Hypothalamus (tissue), 51 donors: ENCODE measurements around the gene CRYZL1.

Source experiments
- DNase-seq, 51 donors: peaks; one replicate each; lab custom pipeline; 2025; lab: John Stamatoyannopoulos, UW

Gene CRYZL1

GRCh38 chr21:33542640-33543504, 98.7 kb downstream of the CRYZL1 start, which contains the start of gene SON:
TSS of gene SON (plus strand) at chr21:33543038. CDS start at chr21:33543093, 55 bp downstream.
- peak; percentile 77 to 100 (median 98) for DNase-seq

- DNase-seq, result peak; percentile 24 to 90 (median 70)
Observed at GRCh38 chr21:33541756-33542639, 99.5 kb downstream of the CRYZL1 start, which contains the start of gene GART. TSS of gene GART (minus strand) at chr21:33542117. CDS start at chr21:33539315, 2,802 bp downstream.

DNA sequence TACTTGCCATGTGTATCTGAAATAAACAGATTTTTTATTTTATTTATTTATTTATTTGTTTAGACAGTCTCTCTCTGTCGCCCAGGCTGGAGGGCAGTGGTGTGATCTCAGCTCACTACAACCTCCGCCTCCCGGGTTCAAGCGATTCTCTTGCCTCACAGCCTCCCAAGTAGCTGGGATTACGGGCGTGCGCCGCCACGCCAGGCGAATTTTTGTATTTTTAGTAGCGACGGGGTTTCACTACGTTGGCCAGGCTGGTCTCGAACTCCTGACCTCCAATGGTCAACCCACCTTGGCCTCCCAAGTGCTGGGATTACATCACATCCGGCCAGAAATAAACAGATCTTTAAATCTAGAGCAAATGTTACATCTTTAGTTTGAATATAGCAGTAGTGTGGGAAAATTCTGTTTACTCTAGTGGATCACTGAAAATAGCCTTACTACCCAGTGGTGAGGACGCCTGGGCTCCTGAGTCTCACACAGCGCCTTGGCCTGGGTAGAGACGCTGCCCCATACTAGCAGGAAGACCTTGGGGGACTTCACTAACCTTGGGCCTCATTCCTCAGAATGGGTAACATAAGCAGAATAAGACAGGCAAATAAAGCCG, 100.3 kb downstream of the CRYZL1 start:
- DNase-seq, result peak in 2 of 51 donors; percentile 1 to 2

DNA sequence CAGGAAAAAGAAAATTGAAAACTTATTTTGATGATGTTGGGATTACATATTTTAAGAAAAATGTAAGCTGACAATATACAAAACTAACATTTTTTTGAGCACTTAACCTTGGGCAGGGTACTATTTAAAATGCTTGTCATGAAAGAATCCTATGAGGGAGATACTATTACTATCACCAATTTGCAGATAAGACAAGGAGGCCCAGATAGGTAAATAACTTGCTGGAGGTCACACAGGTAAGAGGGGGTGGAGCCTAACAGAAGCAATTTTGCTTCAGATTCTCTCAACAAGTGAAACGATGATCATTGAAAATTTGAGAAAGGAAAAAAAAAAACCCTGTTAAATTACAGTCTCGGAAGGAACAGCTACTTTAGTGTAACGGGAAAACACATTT, 100.8 kb downstream of the CRYZL1 start:
- DNase-seq, result no peak

DNA sequence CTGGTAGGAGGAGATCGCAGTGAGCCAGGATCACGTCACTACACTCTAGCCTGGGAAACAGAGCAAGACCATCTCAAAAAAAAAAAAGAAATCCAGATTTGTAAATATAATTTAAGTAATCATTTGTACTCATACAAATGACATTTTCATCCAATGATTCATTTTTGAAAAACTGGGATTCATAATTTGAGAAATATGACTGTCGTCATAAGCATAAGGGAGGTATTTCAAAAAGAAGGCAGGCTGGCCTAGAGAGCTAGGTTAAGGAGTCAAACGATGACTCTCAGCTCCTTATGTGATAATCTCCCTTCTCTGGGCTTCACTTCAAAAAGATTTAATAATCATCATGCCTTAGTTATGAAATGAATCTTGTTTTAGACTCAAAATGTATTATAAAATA, 101.9 kb downstream of the CRYZL1 start:
- DNase-seq, result no peak
